Prostate gland (tissue), 2 donors: ENCODE measurements around the gene APCDD1L. TPM values are rescaled to one million over a fixed set of nuclear protein-coding genes. Genes with fewer than 3 reads are reported as not detected.
"Not testable (repeated sequence)": the region's sequence is repeated elsewhere in the genome, so short reads cannot be mapped to it uniquely, and the experiment has no call there.

Source experiments
- DNase-seq: peaks from one replicate; pipeline ENCODE4 v3.0.0-alpha.2; 2019; ENCODE audit warnings: low spot score
- H3K27ac ChIP-seq, 2 donors: fragments of 200-600 bp; sonication (generic); 2 replicates each; pipeline ENCODE4 v1.5.1; 2017 to 2019
- H3K27me3 ChIP-seq: fragments of 200-600 bp; sonication (generic); replicated peaks from 2 replicates; pipeline ENCODE4 v1.5.1; 2019; ENCODE audit not compliant: insufficient read depth
- H3K36me3 ChIP-seq, 2 donors: fragments of 200-600 bp; sonication (generic); 1 replicate in 1 of 2; 2 replicates in 1 of 2; pipeline versions ENCODE4 v1.5.1 to v1.8.1; 2017 to 2019
- H3K4me1 ChIP-seq: fragments of 200-600 bp; sonication (generic); replicated peaks from 2 replicates; pipeline ENCODE4 v1.5.1; 2019
- H3K4me3 ChIP-seq, 2 donors: fragments of 200-600 bp; sonication (generic); 2 replicates each; pipeline ENCODE4 v1.5.1; 2017 to 2019
- H3K9me3 ChIP-seq: fragments of 200-600 bp; sonication (generic); 2 replicates; pipeline ENCODE4 v1.5.1; 2017
- CTCF ChIP-seq, 4 experiments: fragments of 200-600 bp in 2 of 4; fragments of 450-650 bp in 2 of 4; sonication (generic) in 2 of 4; IDR thresholded peaks; 1 replicate in 3 of 4; 2 replicates in 1 of 4; pipeline ENCODE4 v1.5.1; 2016 to 2019; ENCODE audit warnings: antibody characterized with exemption in 4 of 4, mild to moderate bottlenecking in 2 of 4, moderate library complexity in 2 of 4
- POLR2A ChIP-seq: fragments of 450-650 bp; IDR thresholded peaks from one replicate; pipeline ENCODE4 v1.6.1; 2016; ENCODE audit warnings: antibody characterized with exemption, mild to moderate bottlenecking
- POLR2AphosphoS5 ChIP-seq: sonication (generic); formaldehyde crosslinking; IDR thresholded peaks from one replicate; pipeline ENCODE4 v1.6.1; 2017; ENCODE audit warnings: antibody characterized with exemption
- WGBS: methylation state at CpG from one replicate; pipeline ENCODE4 v1.1.5; 2018; 5-methylcytosine and 5-hydroxymethylcytosine counted together
- intact Hi-C: fragments of 100-400 bp; cut with DNase I; formaldehyde crosslinking; loops from one replicate; pipeline ENCODE4 v1.14.2; 2022
- total RNA-seq, 2 donors: library from RNA; depleted of rRNA; stranded (reverse); fragments of >200 nt; gene quantifications; one replicate each; pipeline ENCODE4 v1.1.0, GENCODE V29; 2016

APCDD1L gene
- total RNA-seq, 2 donors from 2014 or later = 0.23 to 0.46 TPM

GRCh38 chr20:58511364-58511763, 3.8 kb downstream of the APCDD1L start:
- no peaks in the 10 kb centered on the region for H3K36me3 ChIP-seq
- no peak overlapping the region for H3K27ac ChIP-seq
- no peaks in the 10 kb centered on the region for H3K4me1 ChIP-seq
- no peak for DNase-seq
- no peak for TF ChIP-seq CTCF (IDR thresholded peaks at IDR 0.05)
- no peak for TF ChIP-seq POLR2A
- no peak for TF ChIP-seq POLR2AphosphoS5
- intact Hi-C loops = no loop called here
- H3K9me3 ChIP-seq = no peaks in the 10 kb centered on the region
- 39% methylated on average over 4 of the region's 4 CpGs for WGBS
- H3K4me3 ChIP-seq = no peak overlapping the region
- H3K27me3 ChIP-seq = peaks cover 7% of the 10 kb centered on the region

GRCh38 chr20:58510921-58511320, 4.3 kb downstream of the APCDD1L start:
- Histone ChIP-seq H3K36me3 (no peaks in the 10 kb centered on the region), H3K4me3 (no peak overlapping the region), H3K9me3 (no peaks in the 10 kb centered on the region), H3K27me3 (peaks cover 7% of the 10 kb centered on the region), H3K27ac (no peak overlapping the region), H3K4me1 (no peaks in the 10 kb centered on the region)
- 89% methylated on average over 2 of the region's 2 CpGs for WGBS
- TF ChIP-seq CTCF (IDR thresholded peaks at IDR 0.05) (no peak), POLR2A (no peak), POLR2AphosphoS5 (no peak)
- intact Hi-C loops = no loop called here
- no peak for DNase-seq

GRCh38 chr20:58508762-58509395, 6.3 kb downstream of the APCDD1L start:
- 87% methylated on average over 17 of the region's 17 CpGs for WGBS
- no peak overlapping the region for H3K27ac ChIP-seq
- H3K27me3 ChIP-seq = peaks cover under 1% of the 10 kb centered on the region
- intact Hi-C loops = no loop called here
- no peaks in the 10 kb centered on the region for H3K36me3 ChIP-seq
- H3K4me1 ChIP-seq = no peaks in the 10 kb centered on the region
- H3K4me3 ChIP-seq = no peak overlapping the region
- no peaks in the 10 kb centered on the region for H3K9me3 ChIP-seq
- TF ChIP-seq CTCF (IDR thresholded peaks at IDR 0.05) (no peak), POLR2A (no peak), POLR2AphosphoS5 (no peak)
- DNase-seq = no peak

- H3K4me3 ChIP-seq, DNase-seq: not testable (repeated sequence)
These were observed 8.2 kb downstream of the APCDD1L start for GRCh38 chr20:58506999-58507398.

GRCh38 chr20:58504566-58504965, 10.6 kb downstream of the APCDD1L start:
- intact Hi-C loops = no loop called here
- H3K9me3 ChIP-seq = no peaks in the 10 kb centered on the region
- no peak for TF ChIP-seq POLR2AphosphoS5
- no peak for TF ChIP-seq POLR2A
- 93% methylated on average over 3 of the region's 3 CpGs for WGBS
- no peaks in the 10 kb centered on the region for H3K36me3 ChIP-seq
- no peaks in the 10 kb centered on the region for H3K4me1 ChIP-seq
- no peak overlapping the region for H3K27ac ChIP-seq
- no peak for DNase-seq
- H3K27me3 ChIP-seq = no peaks in the 10 kb centered on the region
- no peak overlapping the region for H3K4me3 ChIP-seq

More at GRCh38 chr20:58506999-58507398, 8.2 kb downstream of the APCDD1L start:
- H3K9me3 ChIP-seq, H3K4me1 ChIP-seq, H3K36me3 ChIP-seq, H3K27ac ChIP-seq, H3K27me3 ChIP-seq, intact Hi-C loops: not testable (repeated sequence)
- 95% methylated on average over 3 of the region's 3 CpGs for WGBS

- no peaks in the 10 kb centered on the region for H3K9me3 ChIP-seq
- 100% methylated on average over 1 of the region's 1 CpG for WGBS
- intact Hi-C loops = no loop called here
- TF ChIP-seq CTCF (IDR thresholded peaks at IDR 0.05) (no peak), POLR2AphosphoS5 (no peak), POLR2A (no peak)
- DNase-seq = no peak
- H3K4me1 ChIP-seq = no peaks in the 10 kb centered on the region
- no peaks in the 10 kb centered on the region for H3K36me3 ChIP-seq
- no peak overlapping the region for H3K27ac ChIP-seq
- no peaks in the 10 kb centered on the region for H3K27me3 ChIP-seq
- no peak overlapping the region for H3K4me3 ChIP-seq
These were observed 11.5 kb downstream of the APCDD1L start for GRCh38 chr20:58503668-58504067.
